HS-27A (cell line): ENCODE results near the gene UBE2QL1.

Experiments used
- DNase-seq: peaks from one replicate; pipeline ENCODE4 v3.0.0-alpha.2; 2012; ENCODE audit warnings: low read depth, missing footprints

The UBE2QL1 gene

GRCh38 chr5:6478793-6479192 lies 30.1 kb downstream of the UBE2QL1 start:
- DNase-seq, result no peak

DNA sequence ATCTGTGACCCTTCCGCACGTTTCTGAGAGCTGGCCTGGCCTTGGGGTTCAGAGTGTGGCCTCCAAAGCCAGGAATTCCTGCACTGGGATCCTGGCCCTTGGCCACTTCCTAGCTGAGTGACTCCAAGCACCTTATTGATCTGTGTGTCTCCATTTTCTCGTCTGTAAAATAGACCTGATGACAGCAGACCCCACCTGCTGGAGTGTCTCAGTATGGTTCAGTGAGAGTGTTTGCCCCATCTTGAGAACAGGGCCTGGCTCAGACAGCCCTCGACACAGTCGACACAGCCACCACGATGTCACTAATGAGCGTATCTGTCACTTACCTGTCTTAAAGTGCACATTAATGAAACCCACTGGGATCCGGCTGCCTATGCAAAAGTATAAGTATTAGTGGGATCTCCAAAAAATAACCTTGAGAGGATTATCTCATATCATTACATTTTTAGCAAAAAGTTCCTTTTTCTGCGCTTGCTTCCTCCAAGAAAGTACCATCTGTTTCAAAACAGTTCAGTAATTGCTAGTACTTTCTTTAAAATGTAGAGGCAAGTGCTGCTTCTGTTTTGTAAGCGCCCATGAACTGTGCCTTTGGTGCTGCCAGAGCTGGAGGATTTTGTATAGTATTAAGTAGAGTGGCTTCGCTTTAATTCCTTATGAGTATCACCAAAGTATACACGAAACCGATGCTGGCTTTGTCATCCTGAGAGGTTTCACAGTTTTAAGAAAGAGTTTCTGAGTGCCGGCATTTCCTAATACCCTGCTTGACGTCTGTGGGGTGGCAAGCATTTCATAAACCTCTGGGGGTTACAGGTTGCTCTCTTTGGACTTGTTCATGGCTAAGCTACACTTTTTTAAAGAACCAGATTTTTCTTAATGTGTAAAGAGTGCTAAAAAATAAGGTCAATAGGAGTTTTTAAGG lies 31.7 kb downstream of the UBE2QL1 start:
- no peak for DNase-seq

GRCh38 chr5:6482735-6483134 lies 34.1 kb downstream of the UBE2QL1 start:
- DNase-seq, result no peak

- DNase-seq, result no peak
These were observed 35.3 kb downstream of the UBE2QL1 start for GRCh38 chr5:6483880-6484382.

DNA sequence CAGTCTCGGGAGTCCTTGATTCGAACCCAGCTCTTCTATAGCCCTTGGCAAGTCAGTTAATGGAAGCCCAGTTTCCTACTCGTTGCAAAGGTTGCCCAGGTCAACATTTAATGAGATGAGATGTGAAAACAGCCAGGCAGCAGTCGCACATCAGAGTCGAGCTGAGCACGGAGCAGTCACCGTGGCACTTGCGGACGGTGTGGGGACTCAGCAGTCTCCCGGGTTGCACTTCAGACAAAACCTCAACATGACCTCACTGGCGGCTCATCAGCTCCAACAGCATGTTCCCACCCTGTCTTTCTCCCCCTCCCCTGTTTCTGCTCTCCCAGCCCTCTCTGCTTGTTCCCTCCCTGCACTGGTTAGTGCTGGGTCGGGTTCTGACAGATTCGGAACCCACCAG lies 35.8 kb downstream of the UBE2QL1 start:
- DNase-seq, result no peak

- DNase-seq, result no peak
These were observed 36.2 kb downstream of the UBE2QL1 start for GRCh38 chr5:6484899-6485298.

DNA sequence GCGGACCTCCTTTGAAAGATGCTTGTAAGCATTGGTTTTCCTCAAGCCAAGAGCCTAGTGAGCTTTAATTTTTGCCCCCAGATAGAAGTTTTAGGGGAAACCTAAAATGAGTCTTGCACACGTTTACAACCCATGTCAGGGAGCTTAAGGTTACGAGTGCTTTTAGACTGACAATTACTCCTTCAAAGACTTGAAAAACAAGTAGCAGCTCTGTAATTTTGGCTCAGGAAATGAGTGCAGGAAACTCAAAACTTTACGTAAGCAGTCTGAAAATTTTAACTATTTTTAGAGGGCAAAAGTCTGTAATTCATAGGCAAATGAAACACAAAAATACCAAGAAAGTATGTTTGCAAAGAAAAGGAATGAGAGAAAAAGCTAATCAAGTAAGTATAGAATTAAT lies 36.8 kb downstream of the UBE2QL1 start:
- DNase-seq, result no peak

- no peak for DNase-seq
These were observed 37.4 kb downstream of the UBE2QL1 start for GRCh38 chr5:6486074-6486473.

GRCh38 chr5:6487081-6487480 lies 38.4 kb downstream of the UBE2QL1 start:
- no peak for DNase-seq

GRCh38 chr5:6488021-6488420 lies 39.4 kb downstream of the UBE2QL1 start:
- DNase-seq, result no peak

DNA sequence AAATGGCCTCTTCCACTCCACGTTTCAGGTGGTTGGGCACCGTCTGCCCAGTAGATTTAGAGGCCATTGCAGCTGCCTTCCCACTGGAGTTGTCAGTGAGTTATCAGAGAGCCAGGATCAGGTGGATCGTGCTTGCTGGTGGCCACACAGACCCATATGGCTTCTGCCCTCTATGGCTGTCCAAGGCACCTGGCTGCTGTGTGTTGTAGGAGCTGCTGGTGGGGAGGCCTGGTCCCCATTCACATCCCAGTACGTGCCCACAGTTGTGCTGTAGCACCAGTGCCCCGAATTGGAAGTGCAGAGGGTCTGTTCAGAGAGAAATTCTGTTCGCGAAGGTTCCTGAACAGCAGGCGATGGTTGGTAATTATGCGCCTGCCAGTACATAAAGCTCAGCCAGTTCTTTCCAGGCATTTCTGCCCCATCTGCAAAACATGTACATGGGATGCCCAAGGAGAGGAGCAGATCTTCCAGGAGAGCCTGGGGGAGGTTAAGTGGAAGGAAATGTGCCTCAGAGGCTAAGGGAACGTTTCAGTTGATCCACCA lies 41.1 kb downstream of the UBE2QL1 start:
- no peak for DNase-seq

GRCh38 chr5:6490246-6490645 lies 41.6 kb downstream of the UBE2QL1 start:
- DNase-seq, result no peak

- DNase-seq, result no peak
These were observed 42.0 kb downstream of the UBE2QL1 start for GRCh38 chr5:6490693-6491092.

GRCh38 chr5:6491196-6491918 lies 42.7 kb downstream of the UBE2QL1 start:
- DNase-seq, result no peak

GRCh38 chr5:6491919-6492290 lies 43.2 kb downstream of the UBE2QL1 start:
- DNase-seq, result no peak

- no peak for DNase-seq
These were observed 44.3 kb downstream of the UBE2QL1 start for GRCh38 chr5:6492934-6493333.

DNA sequence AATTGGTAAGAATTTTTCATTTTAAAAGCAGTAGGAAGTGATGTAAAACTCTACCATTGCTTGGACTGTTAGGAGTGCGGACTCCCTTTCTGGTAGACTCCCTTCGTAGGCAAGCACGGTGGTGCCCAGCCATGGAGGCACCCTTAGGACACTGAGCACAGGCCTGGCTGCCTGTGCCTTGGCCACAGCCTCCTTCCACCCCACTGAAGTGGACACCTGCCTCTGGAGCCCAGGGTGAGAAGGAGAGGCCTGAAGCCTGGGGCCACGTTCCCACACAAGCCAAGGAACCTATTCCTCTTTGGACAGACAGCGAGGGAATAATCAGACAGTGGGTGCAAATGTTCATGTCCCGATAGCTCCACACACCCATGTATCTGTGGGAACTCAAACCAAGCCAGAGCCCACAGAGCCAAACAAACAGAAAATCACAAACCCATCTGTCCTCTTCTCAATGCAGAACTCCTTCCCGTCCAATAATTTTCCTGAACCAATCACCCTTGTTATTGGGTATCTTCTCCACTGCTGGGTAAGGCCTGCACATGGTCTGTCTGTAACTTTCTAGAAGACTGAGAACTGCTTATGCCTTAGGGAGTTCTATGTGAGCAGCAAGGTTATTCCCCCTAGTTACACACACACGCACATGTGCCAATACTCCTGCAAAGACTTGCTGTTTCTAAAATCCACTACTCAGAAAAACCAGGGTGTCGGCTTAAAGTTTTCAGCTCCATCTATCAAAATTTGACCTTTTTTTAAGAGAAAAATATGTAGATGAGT lies 45.2 kb downstream of the UBE2QL1 start:
- DNase-seq, result no peak

GRCh38 chr5:6494939-6495338 lies 46.3 kb downstream of the UBE2QL1 start:
- DNase-seq, result no peak

- no peak for DNase-seq
These were observed 47.0 kb downstream of the UBE2QL1 start for GRCh38 chr5:6495433-6496206.

DNA sequence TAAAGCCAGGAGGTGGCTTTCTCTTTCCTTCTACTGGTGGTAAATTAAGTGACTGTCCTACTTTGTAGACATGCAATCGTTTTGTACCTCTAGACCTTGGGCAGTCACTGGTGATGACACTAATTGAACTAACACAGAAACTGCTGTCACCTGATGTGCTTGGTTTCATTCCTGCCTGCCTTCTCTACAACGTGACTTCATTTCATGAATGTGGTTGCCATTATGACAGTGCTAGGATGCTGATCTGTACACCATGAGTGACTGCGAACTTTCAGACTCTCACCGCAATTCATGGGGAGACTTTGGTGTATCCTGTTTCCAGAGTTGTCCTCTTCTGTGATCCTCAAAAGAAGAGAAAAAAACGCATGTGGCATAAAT lies 47.5 kb downstream of the UBE2QL1 start:
- no peak for DNase-seq

DNA sequence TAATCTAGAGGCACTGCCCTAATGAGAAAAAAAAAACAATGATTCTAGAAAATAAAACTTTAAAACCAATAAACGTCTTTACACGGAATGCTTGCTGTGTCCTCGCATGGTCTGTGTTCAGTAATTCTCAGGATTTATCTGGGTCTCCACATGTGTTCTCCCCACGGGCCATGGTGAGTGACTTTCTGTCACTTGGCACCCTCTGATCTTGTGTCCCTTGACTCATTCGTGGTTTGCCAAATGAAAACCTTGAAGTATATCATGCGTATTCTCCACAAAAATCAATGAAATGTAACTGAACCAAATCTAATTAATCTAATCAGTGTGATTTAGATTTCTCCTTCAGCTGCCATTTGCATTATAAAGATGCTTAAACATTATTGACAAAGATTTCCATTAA lies 48.0 kb downstream of the UBE2QL1 start:
- no peak for DNase-seq
